Measurements from ENCODE around the gene HAUS1.
A peak's percentile ranks its signal among the peaks of the same experiment; 100 is the strongest.
"Not testable (repeated sequence)": the region's sequence is repeated elsewhere in the genome, so short reads cannot be mapped to it uniquely, and the experiment has no call there.

HAUS1 gene

DNA sequence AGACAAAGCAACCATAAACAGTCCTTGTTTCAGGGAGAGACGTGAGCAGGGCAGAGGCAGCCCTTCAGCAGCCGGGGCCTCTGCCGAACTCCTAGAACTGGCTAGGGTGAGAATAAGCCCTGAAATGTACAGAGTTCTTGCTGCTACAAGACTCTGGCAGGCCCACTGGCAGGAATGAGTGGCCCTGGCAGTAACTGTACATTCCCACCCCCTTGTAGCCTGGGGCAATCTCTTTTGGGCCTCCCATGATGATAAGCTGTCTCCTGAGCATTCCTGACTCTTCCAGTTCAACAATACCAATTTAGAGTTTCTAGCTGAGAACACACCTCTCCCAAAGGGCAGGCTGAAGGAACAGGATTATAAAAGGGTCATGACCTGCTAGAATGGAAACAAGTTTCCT lies 54.3 kb downstream of the HAUS1 start:
- DNase-seq (ENCODE audit: low spot score): peak; percentile 24

GRCh38 chr18:46160050-46160798 lies 56.0 kb downstream of the HAUS1 start:
- no peak for DNase-seq (ENCODE audit: low spot score)

DNA sequence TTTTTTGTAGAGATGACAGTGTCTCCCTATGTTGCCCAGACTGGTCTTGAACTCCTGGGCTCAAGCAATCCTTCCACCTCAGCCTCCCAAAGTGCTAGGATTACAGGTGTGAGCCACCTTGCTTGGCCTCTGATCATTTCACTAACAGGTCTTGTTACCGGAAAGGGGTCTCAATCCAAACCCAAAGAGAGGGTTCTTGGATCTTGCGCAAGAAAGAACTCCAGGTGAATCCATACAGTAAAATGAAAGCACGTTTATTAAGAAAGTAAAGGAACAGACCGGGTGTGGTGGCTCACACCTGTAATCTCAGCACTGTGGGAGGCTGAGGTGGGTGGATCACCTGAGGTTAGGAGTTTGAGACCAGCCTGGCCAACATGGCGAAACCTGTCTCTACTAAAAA lies 56.7 kb downstream of the HAUS1 start:
- not testable (repeated sequence) for DNase-seq (ENCODE audit: low spot score)

DNA sequence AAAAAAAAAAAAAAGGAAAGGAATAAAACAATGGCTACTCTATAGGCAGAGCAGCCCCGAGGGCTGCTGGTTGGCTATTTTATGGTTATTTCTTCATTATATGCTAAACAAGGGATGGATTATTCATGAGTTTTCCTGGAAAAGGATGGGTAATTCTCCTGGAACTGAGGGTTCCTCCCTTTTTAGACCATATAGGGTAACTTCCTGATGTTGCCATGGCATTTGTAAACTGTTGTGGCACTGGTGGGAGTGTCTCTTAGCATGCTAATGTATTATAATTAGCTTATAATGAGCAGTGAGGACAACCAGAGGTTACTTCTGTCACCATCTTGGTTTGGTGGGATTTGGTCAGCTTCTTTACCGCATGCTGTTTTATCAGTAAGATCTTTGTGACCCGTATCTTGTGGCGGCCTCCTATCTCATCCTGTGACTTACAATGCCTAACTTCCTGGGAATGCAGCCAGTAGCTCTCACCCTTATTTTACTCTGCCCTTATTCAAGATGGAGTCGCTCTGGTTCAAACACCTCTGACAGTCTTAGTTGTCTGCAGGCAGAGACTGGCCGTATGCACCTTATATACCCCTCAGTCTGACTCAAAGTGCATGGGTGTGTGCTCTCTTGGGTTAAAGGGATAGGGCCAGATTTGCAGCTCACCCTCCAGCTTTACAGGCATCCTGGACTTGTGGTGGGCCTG lies 57.7 kb downstream of the HAUS1 start:
- no peak for DNase-seq (ENCODE audit: low spot score)

- no peak for DNase-seq (ENCODE audit: low spot score)
These were observed 58.9 kb downstream of the HAUS1 start for GRCh38 chr18:46163091-46163490.

DNA sequence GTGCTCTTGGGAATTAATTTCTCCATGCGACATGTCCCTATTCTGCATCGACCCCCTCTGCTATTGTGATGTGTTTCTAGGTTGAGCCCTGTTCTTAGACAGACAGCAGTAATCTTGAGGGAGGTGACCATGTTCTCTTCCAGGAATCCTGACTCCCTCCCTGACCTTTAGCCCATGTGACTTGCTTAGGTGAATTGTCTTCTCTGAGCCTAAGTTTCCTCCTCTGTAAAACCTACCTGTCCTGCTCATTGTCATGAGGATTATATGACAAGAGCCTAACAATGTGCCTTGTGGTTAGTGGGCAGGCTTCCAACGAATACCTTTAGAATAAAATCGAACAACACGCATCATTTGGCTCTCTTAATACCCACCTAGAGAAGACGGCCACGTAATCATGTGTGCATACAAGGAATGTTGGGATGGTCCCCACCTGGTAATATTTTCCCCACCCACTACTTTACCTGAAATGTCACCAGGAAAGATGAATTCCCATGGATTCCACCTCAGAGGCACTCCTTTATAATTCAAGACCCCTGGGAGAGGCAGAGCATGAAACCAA lies 59.8 kb downstream of the HAUS1 start:
- DNase-seq (ENCODE audit: low spot score): no peak

DNA sequence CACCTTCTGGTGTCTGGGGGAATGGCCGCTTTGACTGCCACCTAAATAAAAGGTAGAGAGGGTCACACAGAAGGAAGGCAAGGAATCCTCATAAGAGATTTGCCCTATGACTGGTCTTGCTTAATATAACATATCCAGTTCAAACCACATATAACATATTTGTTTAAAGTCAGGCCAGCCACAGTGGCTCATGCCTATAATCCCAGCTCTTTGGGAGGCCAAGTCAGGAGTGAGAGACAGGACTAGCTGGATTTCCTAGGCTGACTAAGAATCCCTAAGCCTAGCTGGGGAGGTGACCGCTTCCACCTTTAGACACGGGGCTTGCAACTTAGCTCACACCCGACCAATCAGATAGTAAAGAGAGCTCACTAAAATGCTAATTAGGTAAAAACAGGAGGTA lies 60.3 kb downstream of the HAUS1 start:
- not testable (repeated sequence) for DNase-seq (ENCODE audit: low spot score)

- no peak for DNase-seq (ENCODE audit: low spot score)
These were observed 60.7 kb downstream of the HAUS1 start for GRCh38 chr18:46164920-46165319.

GRCh38 chr18:46166261-46166970 lies 62.2 kb downstream of the HAUS1 start:
- DNase-seq (ENCODE audit: low spot score): no peak

DNA sequence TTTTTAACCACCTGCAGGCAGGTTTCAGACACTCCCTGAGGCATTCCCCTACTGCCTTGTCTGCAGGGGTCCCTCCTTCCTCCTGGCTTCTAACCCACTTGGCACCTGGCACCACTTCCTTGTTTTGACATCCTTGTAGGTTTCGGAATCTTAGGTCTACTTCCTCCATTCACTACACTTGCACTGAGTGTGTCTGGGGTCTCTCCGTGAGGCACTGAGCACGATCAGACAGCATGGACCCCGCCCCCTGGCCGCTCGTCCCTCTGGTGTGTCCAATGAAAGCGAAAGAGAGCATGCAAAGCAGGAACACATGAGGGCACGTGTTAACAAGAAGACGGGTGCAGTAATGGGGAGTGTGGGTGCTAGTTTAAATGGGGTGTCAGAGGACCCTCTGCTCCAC lies 63.8 kb downstream of the HAUS1 start:
- DNase-seq (ENCODE audit: low spot score): no peak

DNA sequence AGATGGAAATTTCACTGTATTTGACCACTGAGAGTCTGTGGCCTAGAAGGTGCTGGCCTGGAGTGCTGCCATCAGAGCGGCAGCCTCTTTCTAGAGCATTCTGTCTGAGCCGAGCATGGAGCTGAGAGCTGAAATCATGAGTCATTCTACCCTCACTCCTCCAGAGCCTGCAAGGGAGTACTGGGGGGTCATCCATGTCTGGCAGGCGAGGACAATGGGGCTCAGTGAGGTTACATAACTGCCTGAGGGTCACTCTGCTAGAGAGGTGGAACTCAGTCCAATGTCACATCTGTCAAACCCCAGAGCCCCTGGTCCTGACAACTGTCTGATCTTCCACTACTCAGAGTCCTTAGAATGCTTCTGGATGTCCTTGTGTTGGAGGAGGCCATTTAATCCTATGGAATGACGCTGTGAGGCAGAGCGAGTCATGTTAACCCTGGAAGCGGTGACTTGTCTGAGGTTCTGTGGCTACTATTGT lies 65.3 kb downstream of the HAUS1 start:
- peak; percentile 72 for DNase-seq (ENCODE audit: low spot score)

DNA sequence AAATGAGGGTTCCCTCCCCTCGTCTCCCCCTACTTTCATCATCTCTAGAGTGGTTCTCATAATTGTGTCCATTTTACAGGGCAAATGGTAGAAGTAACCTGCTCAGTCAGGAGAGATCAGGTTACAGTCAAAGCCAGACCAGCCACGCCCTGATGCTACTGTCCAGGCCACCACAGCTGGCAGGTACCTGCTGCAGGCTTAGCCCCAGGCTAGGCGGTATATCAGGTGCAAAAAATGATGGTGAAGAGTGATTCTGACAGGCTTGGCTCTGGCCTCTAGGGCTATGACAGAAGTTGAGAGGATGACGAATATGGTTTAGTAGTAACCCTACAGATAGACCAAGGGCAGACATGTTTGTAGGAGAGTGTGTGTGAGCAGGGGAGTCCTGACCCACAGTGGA lies 67.1 kb downstream of the HAUS1 start:
- no peak for DNase-seq (ENCODE audit: low spot score)

GRCh38 chr18:46173393-46174341 lies 69.5 kb downstream of the HAUS1 start:
- peak; percentile 95 for DNase-seq (ENCODE audit: low spot score)

- DNase-seq (ENCODE audit: low spot score): peak; percentile 63
These were observed 70.3 kb downstream of the HAUS1 start for GRCh38 chr18:46174342-46175041.

GRCh38 chr18:46176001-46176400 lies 71.8 kb downstream of the HAUS1 start:
- DNase-seq (ENCODE audit: low spot score): no peak

All from GM03348 (cell line).